Measurements from ENCODE around the gene B4GAT1.
"Not testable (repeated sequence)": the region's sequence is repeated elsewhere in the genome, so short reads cannot be mapped to it uniquely, and the experiment has no call there.

B4GAT1 gene

GRCh38 chr11:66311470-66311964 lies 35.9 kb downstream of the B4GAT1 start:
- peak overlapping the region; percentile 40 for H3K4me3 ChIP-seq (ENCODE audit: low read depth, low read length)
- TF ChIP-seq CTCF (IDR thresholded peaks at IDR 0.05; ENCODE audit: low read depth, low read length): peak; percentile 95
- DNase-seq (ENCODE audit: low read depth, low spot score): no peak
- in situ Hi-C loops (cut with HindIII; ENCODE audit: low sequenced_read_pairs): no loop called here

- in situ Hi-C loops (cut with HindIII; ENCODE audit: low sequenced_read_pairs); H3K4me3 ChIP-seq (ENCODE audit: low read depth, low read length); DNase-seq (ENCODE audit: low read depth, low spot score): not testable (repeated sequence)
Measured at GRCh38 chr11:66310803-66311440, 36.5 kb downstream of the B4GAT1 start.

GRCh38 chr11:66310324-66310723 lies 37.1 kb downstream of the B4GAT1 start:
- no peak for TF ChIP-seq CTCF (IDR thresholded peaks at IDR 0.05; ENCODE audit: low read depth, low read length)
- H3K4me3 ChIP-seq (ENCODE audit: low read depth, low read length): no peak overlapping the region
- in situ Hi-C loops (cut with HindIII; ENCODE audit: low sequenced_read_pairs): no loop called here
- DNase-seq (ENCODE audit: low read depth, low spot score): no peak

GRCh38 chr11:66309475-66309874 lies 38.0 kb downstream of the B4GAT1 start:
- in situ Hi-C loops (cut with HindIII; ENCODE audit: low sequenced_read_pairs): no loop called here
- TF ChIP-seq CTCF (IDR thresholded peaks at IDR 0.05; ENCODE audit: low read depth, low read length): no peak
- no peak overlapping the region for H3K4me3 ChIP-seq (ENCODE audit: low read depth, low read length)
- no peak for DNase-seq (ENCODE audit: low read depth, low spot score)

GRCh38 chr11:66302656-66303055 lies 44.8 kb downstream of the B4GAT1 start:
- in situ Hi-C loops (cut with HindIII; ENCODE audit: low sequenced_read_pairs): no loop called here
- DNase-seq (ENCODE audit: low read depth, low spot score): no peak
- no peak for TF ChIP-seq CTCF (IDR thresholded peaks at IDR 0.05; ENCODE audit: low read depth, low read length)
- H3K4me3 ChIP-seq (ENCODE audit: low read depth, low read length): no peak overlapping the region

- no peak for TF ChIP-seq CTCF (IDR thresholded peaks at IDR 0.05; ENCODE audit: low read depth, low read length)
- DNase-seq (ENCODE audit: low read depth, low spot score): no peak
- in situ Hi-C loops (cut with HindIII; ENCODE audit: low sequenced_read_pairs): no loop called here
Measured at GRCh38 chr11:66299186-66299585, 48.2 kb downstream of the B4GAT1 start.

GRCh38 chr11:66297610-66298009 lies 49.8 kb downstream of the B4GAT1 start:
- H3K4me3 ChIP-seq (ENCODE audit: low read depth, low read length): no peak overlapping the region
- TF ChIP-seq CTCF (IDR thresholded peaks at IDR 0.05; ENCODE audit: low read depth, low read length): no peak
- no peak for DNase-seq (ENCODE audit: low read depth, low spot score)
- in situ Hi-C loops (cut with HindIII; ENCODE audit: low sequenced_read_pairs): no loop called here

More at GRCh38 chr11:66299186-66299585, 48.2 kb downstream of the B4GAT1 start:
- no peak overlapping the region for H3K4me3 ChIP-seq (ENCODE audit: low read depth, low read length)

Data from astrocyte of the spinal cord (primary cell).